CD1c-positive myeloid dendritic cell (primary cell): ENCODE measurements around the gene PCGF2.
A peak's percentile ranks its signal among the peaks of the same experiment; 100 is the strongest.
"Not testable (repeated sequence)": the region's sequence is repeated elsewhere in the genome, so short reads cannot be mapped to it uniquely, and the experiment has no call there.

Experiments
- DNase-seq: peaks from one replicate; pipeline ENCODE4 v3.0.0-alpha.2; 2016; ENCODE audit errors: extremely low spot score

The PCGF2 gene

DNA sequence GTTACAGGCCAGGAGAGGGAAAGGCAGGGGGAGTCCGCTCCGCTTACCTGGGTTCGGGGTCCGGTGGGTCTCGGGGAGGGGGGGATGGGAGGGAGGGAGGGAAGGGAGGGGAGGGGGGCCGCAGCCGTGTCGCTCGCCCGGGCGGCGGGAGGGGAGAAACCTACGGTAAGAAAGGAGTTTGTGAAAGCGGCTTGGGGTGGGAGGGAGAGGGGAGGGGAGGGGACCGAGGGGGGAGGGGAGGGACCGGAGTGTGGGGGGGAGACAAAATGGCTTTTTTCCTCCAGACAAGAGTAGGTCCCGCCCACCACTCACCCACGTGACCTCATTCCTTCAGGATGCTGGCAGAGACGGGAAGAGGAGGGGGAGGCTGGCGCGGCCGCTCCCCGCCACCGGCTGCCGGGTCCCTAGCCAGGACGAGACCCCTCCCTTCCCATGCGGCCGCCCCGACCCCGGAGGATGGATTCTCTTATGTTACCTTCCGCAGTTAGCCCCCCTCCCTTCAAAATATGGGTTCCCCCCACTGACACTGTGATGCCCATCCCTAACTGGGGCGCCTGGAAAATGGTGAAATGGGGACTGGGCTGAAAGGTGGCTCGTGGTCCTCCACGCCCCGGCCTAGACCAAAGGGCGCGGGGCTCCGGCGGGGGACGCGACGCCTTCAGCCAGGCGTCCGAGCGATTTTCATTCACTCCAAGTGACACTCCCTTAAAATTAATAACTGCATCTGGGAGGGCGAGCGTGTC lies at the start of gene PCGF2:
TSS of gene PCGF2 (minus strand) at position 188 of the 743 bp plus-strand sequence. CDS start 7,934 bp downstream, outside the sequence.
- no peak for DNase-seq

DNA sequence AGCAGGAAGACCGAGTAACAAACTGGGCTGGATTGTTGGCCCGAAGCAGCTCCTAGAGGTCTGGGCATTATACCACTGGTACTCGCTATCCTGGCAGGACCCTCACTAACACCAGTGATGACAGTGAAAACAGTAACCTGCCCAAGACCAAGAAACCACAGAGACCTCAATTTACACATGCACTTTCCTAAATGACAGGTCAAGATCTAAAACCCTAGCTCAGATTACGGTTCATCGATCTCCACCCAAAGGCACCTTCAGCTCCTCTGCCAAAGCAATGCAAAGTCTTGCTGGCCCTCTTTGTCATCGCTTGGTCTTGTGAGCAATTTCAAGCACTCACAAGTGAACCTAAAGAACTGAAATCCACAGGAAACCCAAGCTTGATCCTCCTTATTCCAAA lies 49.7 kb upstream of the PCGF2 start:
- DNase-seq: no peak

DNA sequence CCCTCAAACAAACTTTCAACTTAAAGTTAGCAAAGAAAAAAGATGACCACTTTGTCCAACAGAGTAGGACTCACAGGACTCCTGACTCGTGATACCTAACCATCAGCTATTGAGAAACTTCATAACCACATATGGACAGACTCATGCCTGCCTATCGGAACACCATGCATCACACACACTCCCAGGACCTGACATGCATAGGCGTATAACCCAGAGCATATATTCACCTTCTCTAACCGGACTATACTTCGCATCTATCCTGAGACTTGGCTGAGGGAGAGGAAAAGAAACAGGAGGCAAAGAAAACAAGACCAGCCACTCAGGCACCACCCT lies 49.0 kb upstream of the PCGF2 start:
- no peak for DNase-seq

DNA sequence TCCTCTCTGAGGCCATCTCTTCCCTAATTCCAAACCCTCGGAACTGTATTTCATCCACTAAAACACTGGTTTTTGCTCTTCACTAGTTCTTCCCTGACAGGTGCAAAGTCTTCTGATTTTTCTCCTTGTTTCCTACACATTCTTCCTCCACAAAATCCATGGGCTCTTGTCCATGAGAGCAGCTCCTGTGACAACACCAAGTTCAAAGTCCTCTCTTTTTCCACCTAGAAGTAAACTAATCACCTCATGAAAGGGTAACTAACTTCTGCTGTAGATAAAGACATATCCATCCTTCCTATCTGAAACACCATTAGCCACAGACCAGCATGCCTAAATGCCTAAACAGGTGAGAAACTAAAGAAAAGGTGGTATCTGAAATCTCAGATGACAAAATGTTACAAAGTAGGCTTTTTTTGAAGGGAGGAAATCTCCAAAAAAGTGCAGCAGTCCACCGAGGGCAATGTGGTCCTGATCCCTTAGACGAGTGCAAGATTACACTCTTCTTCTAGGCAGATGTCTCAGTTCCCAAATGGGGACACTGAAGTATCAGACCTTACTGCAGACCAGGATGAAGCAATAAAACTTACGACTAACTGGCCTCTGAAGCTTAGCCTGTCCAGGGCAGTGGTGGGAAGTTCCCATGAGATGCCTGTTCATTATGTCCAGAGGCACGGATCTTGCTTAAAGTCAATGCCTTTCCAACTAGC lies 48.5 kb upstream of the PCGF2 start:
- DNase-seq: no peak

DNA sequence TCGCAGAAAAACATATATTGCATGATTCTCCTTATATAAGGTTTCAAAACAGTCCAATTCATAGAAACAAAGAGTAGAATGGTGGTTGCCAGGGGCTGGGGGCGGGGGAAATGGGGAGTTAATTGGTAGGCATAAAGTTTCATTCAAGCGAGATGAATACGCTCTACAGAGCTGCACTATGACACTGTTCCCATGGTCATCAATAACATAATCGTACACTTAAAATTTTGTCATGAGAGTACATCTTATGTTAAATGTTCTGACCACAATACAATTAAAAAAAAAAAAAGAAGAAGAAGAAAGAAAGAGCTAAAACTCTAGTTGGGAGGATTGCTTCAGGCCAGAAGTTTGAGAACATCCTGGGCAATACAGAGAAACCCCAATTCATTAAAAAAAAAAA lies 46.1 kb upstream of the PCGF2 start:
- DNase-seq: no peak

DNA sequence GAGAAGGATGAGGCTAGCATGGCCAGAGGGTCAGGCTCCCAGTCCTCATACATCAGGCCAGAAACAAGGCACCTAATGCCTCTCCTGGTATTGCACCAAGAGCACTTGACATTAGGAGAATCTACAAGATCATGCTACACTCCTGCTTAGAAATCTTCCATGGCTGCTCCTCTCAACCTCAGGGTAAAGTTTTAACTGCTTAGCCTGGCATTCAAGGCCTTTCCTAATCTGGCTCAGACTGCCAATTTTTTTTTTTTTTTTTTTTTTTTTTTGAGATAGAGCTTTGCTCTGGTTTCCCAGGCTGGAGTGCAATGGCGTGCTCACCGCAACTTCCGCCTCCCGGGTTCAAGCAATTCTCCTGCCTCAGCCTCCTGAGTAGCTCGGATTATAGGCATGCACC lies 43.0 kb upstream of the PCGF2 start:
- no peak for DNase-seq

DNA sequence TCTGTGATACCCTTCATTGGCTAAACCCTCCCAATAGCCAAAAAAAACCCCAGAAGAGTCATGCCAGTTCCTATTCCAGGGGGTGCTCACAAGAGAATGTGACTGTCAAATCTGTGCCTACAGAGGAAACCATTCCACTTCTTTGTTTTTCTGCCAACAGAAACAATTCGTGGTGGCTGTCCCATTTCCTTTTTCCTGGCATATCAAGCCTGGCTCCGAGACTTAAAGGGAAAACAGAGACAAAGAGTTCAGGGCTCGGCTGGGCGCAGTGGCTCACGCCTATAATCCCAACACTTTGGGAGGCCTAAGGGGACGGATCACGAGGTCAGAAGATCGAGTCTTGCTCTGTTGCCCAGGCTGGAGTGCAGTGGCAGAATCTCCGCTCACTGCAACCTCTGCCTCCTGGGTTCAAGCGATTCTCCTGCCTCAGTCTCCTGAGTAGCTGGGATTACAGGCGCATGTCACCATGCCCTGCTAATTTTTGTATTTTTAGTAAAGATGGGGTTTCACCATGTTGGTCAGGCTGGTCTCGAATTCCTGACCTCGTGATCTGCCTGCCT lies 42.1 kb upstream of the PCGF2 start:
- DNase-seq: not testable (repeated sequence)

DNA sequence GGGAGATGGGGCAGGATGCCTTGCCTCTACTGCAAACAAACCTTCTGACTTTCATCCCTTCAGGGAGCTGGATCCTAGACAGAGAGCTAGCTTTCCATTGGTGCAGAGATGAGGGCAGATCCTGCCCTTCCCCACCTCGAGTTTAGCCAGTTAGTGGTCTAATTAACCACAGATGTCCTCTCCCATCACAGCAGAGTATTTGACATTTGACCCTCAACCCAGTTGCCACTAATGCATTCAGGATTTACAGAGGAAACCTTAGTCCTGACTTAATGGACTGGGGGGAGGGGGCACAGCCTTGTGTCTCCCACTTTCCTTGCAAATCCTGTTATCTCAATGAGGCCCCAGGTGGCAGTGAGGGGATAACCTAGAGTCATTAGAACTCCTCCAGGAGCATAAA lies 41.0 kb upstream of the PCGF2 start:
- DNase-seq: no peak

DNA sequence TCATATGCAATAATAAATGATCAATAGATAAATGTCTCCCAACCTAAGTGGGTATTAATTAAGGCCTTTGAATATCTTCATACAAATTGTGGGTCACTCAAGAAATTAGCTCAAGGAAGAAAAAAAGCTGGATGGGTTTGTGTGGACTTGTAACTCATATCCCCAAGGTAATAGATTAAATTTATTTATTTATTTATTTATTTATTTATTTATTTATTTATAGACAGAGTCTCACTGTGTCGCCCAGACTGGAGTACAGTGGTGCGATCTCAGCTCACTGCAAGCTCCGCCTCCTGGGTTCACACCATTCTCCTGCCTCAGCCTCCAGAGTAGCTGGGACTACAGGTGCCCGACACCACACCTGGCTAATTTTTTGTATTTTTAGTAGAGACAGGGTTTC lies 39.9 kb upstream of the PCGF2 start:
- DNase-seq: not testable (repeated sequence)

DNA sequence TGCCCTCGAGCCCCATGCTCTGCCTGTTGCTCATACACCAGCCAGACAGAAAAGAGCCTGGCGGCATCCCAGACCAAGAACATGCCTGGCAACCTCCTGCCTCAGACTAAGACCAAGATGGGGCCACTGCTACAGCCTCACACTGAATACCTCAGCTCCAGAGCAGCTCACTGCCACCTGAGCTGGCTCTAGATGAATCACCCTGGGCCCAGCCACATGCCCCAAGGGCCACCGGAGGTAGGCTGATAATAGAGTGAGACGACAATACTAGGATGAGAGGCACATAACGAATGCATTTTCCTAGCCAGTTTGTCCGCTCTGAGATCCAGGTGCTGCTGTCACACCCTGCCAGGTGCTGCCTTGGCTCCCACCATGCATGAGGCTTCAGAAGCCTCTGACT lies 38.2 kb upstream of the PCGF2 start:
- DNase-seq: no peak

DNA sequence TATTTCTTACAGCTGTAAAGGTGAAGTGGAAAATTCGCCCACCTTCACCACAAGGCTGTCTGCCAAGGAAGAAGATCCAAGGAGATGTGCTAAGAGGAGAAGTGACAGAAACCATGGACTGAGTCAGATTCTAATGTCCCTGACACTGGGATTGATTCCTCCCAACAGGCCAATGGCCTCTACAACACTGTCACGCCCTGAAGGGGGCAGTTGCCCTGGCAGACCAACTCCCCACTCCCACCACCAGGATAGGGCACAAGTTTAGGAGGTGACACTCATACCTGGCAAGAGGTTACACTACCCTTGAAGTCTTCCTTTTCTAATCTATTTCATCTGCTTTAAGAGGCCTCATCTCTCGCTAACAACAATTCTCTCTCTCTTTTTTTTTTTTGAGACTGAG lies 35.1 kb upstream of the PCGF2 start:
- no peak for DNase-seq

DNA sequence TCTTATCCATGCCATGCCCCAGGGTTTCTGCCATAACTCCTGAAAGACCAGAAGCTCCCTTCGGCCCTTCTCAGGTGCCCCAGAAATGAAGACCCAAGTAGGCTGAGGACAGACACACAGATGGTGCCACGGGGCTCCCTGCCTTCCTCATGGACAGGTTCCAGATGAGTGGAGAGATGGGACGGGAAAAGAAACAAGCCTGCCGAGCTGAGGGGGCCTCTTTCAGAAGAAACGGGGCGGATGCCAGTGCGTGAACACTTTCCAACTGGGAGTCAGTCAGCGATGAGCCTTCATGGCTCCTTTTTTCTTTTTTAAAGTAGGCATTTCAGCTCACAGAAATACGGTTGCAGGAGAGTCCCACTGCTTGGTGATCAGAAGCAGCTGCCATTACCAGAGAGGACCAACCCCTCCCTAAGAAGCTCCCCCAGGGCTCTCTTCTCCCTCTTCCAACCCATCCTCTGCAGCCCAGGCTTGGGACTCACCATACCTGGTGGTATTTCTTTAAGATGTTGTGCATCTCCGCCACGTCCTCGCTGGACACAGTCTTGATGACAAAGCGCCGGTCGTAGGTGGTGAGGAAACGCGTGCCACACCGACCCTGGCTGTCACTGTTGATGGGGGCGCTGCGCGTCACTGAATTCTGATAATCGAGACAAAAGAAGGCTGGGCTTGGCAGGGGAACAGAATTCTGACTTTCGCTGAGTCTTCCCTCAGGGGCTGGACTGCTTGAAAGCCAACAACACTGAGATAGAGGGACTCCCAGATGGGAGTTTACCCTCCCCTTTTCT lies 32.0 kb upstream of the PCGF2 start:
- no peak for DNase-seq

DNA sequence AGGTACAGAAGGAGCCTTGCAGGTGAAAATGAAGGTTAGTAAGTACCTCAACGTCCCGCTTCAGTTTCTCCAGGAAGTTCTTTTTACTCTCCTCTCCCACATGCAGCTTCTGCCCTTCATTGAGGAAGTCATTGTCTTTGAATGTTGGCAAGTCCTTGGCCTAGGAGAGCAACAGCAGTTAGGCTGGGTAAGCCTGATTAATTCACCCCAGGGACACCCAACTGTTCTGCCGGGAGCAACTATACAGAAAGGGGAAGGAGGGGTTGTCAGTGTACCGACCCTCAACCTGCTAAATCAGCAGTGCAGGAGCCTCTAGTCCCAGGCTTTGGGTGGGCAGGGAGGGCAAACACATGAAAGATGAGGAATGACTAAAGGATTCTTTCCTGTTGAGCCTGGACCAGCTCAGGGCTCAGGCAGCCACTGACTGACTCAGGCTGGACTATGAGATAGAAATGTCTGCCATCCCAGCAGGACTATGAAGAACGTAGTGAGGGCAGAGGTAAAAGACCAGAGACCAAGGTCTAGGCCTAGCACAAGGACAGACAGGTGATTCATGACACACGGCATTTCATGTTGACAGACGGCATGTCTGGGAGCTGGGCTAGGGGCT lies 29.6 kb upstream of the PCGF2 start:
- DNase-seq: no peak

DNA sequence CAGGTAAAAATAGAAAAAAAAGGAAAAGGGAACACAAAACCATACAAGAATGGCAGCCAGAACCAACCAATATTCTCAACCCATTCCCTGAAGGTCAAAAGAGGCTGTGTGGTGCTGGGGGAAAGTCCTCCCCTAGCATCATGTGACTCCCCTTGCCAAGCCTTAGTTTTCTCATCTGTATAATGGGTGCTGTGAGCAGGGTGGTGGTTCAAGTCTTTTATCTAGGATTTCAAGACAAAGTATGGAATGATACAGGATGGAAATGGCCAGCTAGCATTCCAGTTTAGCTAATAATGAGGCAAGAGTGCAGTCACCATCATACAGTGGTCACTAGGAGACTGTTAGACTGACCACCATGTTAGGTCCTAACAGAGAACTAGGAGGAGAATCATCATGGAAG lies 25.1 kb upstream of the PCGF2 start:
- no peak for DNase-seq

DNA sequence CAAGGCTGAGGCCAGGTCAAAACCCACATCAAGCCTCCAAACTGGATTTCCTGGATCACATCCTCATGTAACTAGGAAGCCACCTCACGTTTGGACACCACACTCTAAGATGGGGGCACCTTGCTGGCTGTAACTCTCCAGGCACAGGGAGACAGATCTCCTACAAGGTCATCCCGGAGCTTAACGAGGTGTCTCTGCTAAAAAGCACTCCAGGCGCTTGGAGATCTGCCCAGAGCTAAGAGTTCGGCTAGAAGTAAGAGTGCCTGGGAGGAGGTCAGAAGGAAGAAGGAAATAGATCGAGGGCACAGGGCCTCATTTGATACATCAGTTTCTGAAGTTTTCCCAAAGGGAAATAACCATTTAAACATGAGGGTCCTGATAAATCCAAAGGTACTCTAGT lies 20.3 kb upstream of the PCGF2 start:
- no peak for DNase-seq

DNA sequence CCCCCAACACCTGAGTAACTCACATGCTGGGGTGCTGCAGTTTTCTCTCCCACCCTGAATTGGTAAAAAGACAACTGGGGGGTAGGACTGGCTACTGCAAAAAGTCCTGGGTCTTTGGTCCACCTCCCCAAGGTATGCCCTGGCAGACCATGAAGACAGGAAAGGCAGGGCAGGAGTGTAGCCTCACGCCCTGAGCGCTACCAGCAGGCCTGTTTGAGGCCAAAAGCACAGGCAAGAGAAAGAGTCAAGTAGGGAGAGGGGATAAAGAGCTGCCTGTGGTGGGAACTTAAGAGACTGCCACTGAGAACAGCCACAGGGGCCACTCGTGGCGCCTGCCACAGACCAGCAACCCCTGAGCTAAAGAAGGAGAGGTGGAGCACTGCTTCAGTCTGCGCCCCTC lies 18.2 kb upstream of the PCGF2 start:
- no peak for DNase-seq

DNA sequence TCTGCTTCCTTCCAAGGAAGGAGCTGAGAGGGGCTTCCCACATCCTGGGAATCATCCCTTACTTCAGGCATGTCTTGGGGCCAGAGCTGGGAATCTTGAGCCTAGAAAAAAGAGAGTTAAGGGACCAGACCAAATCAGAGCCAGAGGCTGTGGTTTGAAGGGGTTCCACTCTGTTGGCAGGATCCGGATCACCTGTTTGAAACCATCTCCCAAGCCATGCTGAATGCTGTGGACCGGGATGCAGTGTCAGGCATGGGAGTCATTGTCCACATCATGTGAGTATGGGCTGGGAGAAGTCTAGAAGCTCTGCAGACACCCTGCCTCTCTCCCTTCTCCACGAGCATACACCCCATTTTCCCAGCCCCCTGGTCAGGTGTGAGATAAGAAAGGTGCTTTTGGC lies 14.1 kb upstream of the PCGF2 start:
- no peak for DNase-seq

DNA sequence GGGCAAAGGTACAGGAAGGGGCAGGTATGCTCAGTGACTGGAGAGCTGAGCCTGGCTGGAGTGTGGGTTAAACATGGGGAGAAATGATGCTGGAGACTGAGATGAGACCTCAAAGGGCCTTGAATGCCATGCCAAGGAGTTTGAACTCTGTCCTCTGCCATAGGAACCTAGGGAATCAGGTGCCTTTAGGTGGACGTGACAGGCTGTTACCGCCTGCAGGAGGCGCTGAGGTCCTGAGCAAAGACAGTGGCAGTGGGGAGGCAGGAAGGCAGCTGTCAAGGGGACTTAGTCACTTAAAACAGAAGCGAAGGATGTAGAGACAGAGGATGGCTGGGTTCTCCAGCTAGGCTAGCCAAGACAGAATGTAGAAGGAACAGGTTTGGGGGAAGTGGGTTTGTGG lies 13.5 kb upstream of the PCGF2 start:
- no peak for DNase-seq

DNA sequence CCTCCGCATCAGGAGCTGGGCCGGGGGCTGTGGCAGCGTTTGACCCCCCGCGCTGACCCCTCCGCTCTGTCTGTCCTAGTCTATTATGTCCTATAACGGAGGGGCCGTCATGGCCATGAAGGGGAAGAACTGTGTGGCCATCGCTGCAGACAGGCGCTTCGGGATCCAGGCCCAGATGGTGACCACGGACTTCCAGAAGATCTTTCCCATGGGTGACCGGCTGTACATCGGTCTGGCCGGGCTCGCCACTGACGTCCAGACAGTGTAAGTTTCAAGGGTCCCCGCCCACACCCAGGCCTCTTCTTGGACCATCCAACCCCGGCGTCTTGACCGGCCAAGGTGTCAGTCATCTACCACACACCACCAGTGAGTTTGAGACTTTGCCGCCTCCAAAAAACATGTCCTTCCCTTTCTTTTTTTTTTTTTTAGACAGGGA lies 5.0 kb upstream of the PCGF2 start:
- DNase-seq: no peak

DNA sequence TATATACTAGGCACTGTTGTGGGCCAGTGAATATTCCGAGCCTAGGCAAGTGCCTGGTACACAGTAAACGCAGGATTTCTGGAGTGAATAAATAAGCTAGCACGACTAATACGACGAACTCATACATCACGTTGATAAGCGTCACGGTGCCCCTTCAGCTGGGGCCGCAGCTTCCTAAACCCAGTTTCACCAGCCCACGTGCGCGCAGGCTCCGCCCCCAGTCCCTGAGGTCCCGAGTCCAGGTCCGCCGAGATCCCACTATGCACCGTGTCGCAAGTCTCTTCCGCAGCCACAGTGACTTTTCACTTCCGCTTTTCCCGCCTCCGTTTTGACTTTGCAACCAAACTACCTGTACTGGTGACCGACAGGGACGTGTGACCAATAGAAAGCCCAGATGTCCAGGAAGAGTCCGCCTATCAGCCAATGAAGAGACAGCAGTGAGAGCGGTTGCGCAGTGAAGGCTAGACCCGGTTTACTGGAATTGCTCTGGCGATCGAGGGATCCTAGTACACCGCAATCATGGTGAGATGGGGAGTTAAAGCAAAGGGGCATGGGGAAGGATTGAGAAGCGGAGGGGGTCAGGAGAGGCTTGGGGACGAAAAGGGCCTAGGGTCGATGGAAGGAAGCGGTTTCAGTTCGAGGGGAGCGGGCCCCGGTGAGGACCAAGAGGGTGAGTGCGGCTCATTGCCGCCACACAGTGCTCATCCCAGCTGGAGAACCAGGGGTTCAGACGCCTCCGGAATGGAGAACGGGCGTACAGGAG lies 4.4 kb upstream of the PCGF2 start, which contains the start of gene PSMB3:
TSS of gene PSMB3 (plus strand) at position 434 of the 763 bp plus-strand sequence. CDS start at position 520, 86 bp downstream.
- DNase-seq: peak; percentile 100

DNA sequence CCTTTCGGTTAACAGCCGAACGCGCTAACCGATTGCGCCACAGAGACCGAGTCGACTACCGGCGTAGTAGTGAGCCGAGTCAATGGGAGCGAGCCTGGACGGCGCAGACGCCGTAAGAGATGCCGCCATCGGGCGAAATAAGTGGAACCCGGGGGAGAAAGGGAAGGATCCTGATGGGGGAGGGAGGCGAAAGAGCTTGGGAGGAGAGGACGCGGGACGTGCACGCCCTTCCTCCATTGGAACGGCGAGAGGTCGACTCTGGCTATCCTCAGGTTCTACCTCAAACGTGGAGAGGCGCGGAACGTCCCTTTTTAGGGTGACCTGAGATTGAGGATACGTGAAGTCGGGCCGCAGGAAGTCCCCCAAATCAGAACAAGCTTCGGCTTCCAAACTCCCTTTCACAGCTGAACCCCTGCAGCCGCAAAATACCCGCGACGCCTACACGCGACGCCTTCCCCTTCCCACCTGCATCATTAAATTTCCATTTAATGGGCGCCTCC lies 3.7 kb upstream of the PCGF2 start:
- peak; percentile 90 for DNase-seq
